SK-N-SH (cell line): ENCODE data around the gene SOBP. TPM values are rescaled to one million over a fixed set of nuclear protein-coding genes. Genes with fewer than 3 reads are reported as not detected.

Source experiments
- CTCF ChIA-PET: fragments of 300-600, 350-600 bp; formaldehyde crosslinking; extraction: SDS; loops from one replicate; lab custom pipeline; 2021; lab: Yijun Ruan, JAX
- POLR2A ChIA-PET: fragments of 350-600 bp; sonication (Branson Sonifier 250); formaldehyde crosslinking; extraction: SDS; loops from one replicate; lab custom pipeline; 2020; ENCODE audit warnings: antibody characterized with exemption, inconsistent platforms; lab: Yijun Ruan, JAX
- DNase-seq: peaks from one replicate; pipeline ENCODE4 v3.0.0; 2012
- H2AFZ ChIP-seq: fragments of 200-600 bp; sonication (generic); 2 replicates; pipeline ENCODE4 v1.8.1; 2016; ENCODE audit warnings: antibody characterized with exemption, mild to moderate bottlenecking, low read depth
- H3F3A ChIP-seq: fragments of 200-600 bp; sonication (generic); replicated peaks from 2 replicates; pipeline ENCODE3; 2016; ENCODE audit warnings: antibody characterized with exemption, mild to moderate bottlenecking; ENCODE audit not compliant: insufficient read depth
- H3K27ac ChIP-seq, 2 experiments: fragments of 200-500 bp in 1 of 2; fragments of 200-600 bp in 1 of 2; sonication (Bioruptor generic) in 1 of 2; sonication (generic), shearing (Covaris generic) in 1 of 2; 2 replicates each; pipeline versions ENCODE4 v1.5.1 to v1.6.1; 2014 to 2016; ENCODE audit warnings: low read depth in 2 of 2, inconsistent platforms in 1 of 2, low read length in 1 of 2, mild to moderate bottlenecking in 1 of 2, mixed read lengths in 1 of 2
- H3K27me3 ChIP-seq: fragments of 200-600 bp; sonication (generic), shearing (Covaris generic); 2 replicates; pipeline ENCODE4 v1.6.1; 2016; ENCODE audit warnings: mixed run types; ENCODE audit not compliant: insufficient read depth
- H3K36me3 ChIP-seq, 2 experiments: fragments of 200-500 bp in 1 of 2; fragments of 200-600 bp in 1 of 2; sonication (Bioruptor generic) in 1 of 2; sonication (generic) in 1 of 2; replicated peaks in 1 of 2; 2 replicates each; pipeline versions ENCODE3 to v1.5.1; 2014 to 2016; ENCODE audit warnings: low read length in 1 of 2, mild to moderate bottlenecking in 1 of 2; ENCODE audit not compliant: insufficient read depth in 2 of 2, control insufficient read depth in 1 of 2
- H3K4me1 ChIP-seq, 2 experiments: fragments of 200-500 bp in 1 of 2; fragments of 200-600 bp in 1 of 2; sonication (Bioruptor generic) in 1 of 2; sonication (generic), shearing (Covaris generic) in 1 of 2; 2 replicates each; pipeline versions ENCODE4 v1.5.1 to v1.6.1; 2014 to 2016; ENCODE audit warnings: low read depth in 1 of 2, low read length in 1 of 2, mixed run types in 1 of 2; ENCODE audit not compliant: insufficient read depth in 2 of 2, control insufficient read depth in 1 of 2
- H3K4me2 ChIP-seq: fragments of 200-600 bp; sonication (generic), shearing (Covaris generic); 2 replicates; pipeline ENCODE4 v1.6.1; 2017; ENCODE audit warnings: mixed run types
- H3K4me3 ChIP-seq, 2 experiments: fragments of 200-500 bp in 1 of 2; fragments of 200-600 bp in 1 of 2; sonication (Bioruptor generic) in 1 of 2; sonication (generic), shearing (Covaris generic) in 1 of 2; 2 replicates each; pipeline versions ENCODE4 v1.5.1 to v1.8.1; 2014 to 2016; ENCODE audit warnings: low read depth in 2 of 2, inconsistent platforms in 1 of 2, low read length in 1 of 2, mild to moderate bottlenecking in 1 of 2, mixed read lengths in 1 of 2, moderate library complexity in 1 of 2
- H3K79me2 ChIP-seq: fragments of 200-600 bp; sonication (generic); 2 replicates; pipeline ENCODE4 v1.8.1; 2017; ENCODE audit warnings: mild to moderate bottlenecking; ENCODE audit not compliant: insufficient read depth
- H3K9ac ChIP-seq: fragments of 200-600 bp; sonication (generic); 2 replicates; pipeline ENCODE4 v1.6.1; 2017; ENCODE audit warnings: mixed run types
- H3K9me2 ChIP-seq: fragments of 200-600 bp; sonication (generic); 2 replicates; pipeline ENCODE4 v1.6.1; 2017; ENCODE audit warnings: mixed run types
- H3K9me3 ChIP-seq: fragments of 200-600 bp; sonication (generic); 2 replicates; pipeline ENCODE4 v1.6.1; 2017; ENCODE audit warnings: mixed run types, mild to moderate bottlenecking, moderate library complexity
- H4K20me1 ChIP-seq: fragments of 200-600 bp; sonication (generic); 2 replicates; pipeline ENCODE4 v1.6.1; 2017; ENCODE audit warnings: mild to moderate bottlenecking, mixed run types; ENCODE audit not compliant: insufficient read depth
- EP300 ChIP-seq, 2 experiments: IDR thresholded peaks; 2 replicates each; pipeline versions ENCODE4 v1.4.0 to v1.6.1; 2012; ENCODE audit warnings: borderline replicate concordance in 1 of 2, low read depth in 1 of 2, low read length in 1 of 2
- FOSL2 ChIP-seq: IDR thresholded peaks from 2 replicates; pipeline ENCODE4 v1.4.0; 2012; ENCODE audit warnings: low read depth, mild to moderate bottlenecking, moderate library complexity, borderline replicate concordance
- GABPA ChIP-seq: IDR thresholded peaks from 2 replicates; pipeline ENCODE4 v1.4.0; 2012; ENCODE audit warnings: low read depth, mild to moderate bottlenecking
- GATA2 ChIP-seq: sonication (generic); formaldehyde crosslinking; IDR thresholded peaks from 2 replicates; pipeline ENCODE4 v1.5.0; 2020; ENCODE audit warnings: mild to moderate bottlenecking, missing genetic modification reagents
- JUND ChIP-seq: IDR thresholded peaks from 2 replicates; pipeline ENCODE4 v1.4.0; 2012
- MXI1 ChIP-seq: IDR thresholded peaks from 2 replicates; pipeline ENCODE4 v1.6.1; 2012; ENCODE audit warnings: mild to moderate bottlenecking, low read depth, low read length, improper control_type of control experiment
- NFIC ChIP-seq: IDR thresholded peaks from 2 replicates; pipeline ENCODE4 v1.4.0; 2012; ENCODE audit warnings: borderline replicate concordance
- NRF1 ChIP-seq: IDR thresholded peaks from 2 replicates; pipeline ENCODE4 v1.6.1; 2012; ENCODE audit warnings: low read depth, mild to moderate bottlenecking, low read length
- PBX3 ChIP-seq: IDR thresholded peaks from 2 replicates; pipeline ENCODE4; 2012
- RAD21 ChIP-seq: IDR thresholded peaks from 2 replicates; pipeline ENCODE4 v1.6.1; 2012; ENCODE audit warnings: mild to moderate bottlenecking, low read length
- RCOR1 ChIP-seq: fragments of 150-350 bp; IDR thresholded peaks from 2 replicates; pipeline ENCODE4 v1.6.1; 2017; ENCODE audit warnings: antibody characterized with exemption, low read length
- TAF1 ChIP-seq: IDR thresholded peaks from 2 replicates; pipeline ENCODE4 v1.6.1; 2012; ENCODE audit warnings: low read depth, mild to moderate bottlenecking, low read length, moderate library complexity, borderline replicate concordance
- TEAD4 ChIP-seq: IDR thresholded peaks from 2 replicates; pipeline ENCODE4 v1.4.0; 2012; ENCODE audit warnings: mild to moderate bottlenecking, borderline replicate concordance; ENCODE audit not compliant: insufficient read depth
- USF1 ChIP-seq: IDR thresholded peaks from 2 replicates; pipeline ENCODE4 v1.4.0; 2012; ENCODE audit warnings: low read depth, borderline replicate concordance
- USF2 ChIP-seq: fragments of 150-350 bp; IDR thresholded peaks from 2 replicates; pipeline ENCODE4 v1.6.1; 2017; ENCODE audit warnings: antibody characterized with exemption, low read length, low read depth, borderline replicate concordance
- YY1 ChIP-seq: IDR thresholded peaks from 2 replicates; pipeline ENCODE4 v1.4.0; 2012; ENCODE audit warnings: low read depth, mild to moderate bottlenecking
- polyA plus RNA-seq, 3 experiments: library from polyadenylated mRNA; depleted of rRNA; stranded (reverse); fragments of >200 nt; gene quantifications; 2 replicates each; pipeline ENCODE4 v1.2.3, GENCODE V29; 2012
- TF ChIP-seq, protein P1 (sequence below): IDR thresholded peaks from 2 replicates; pipeline ENCODE4 v1.4.0; 2012; ENCODE audit warnings: low read depth, borderline replicate concordance

The SOBP gene
- polyA plus RNA-seq, 1 of the 3 experiments (the other 2 are of a cell fraction): 0.61 TPM

DNA sequence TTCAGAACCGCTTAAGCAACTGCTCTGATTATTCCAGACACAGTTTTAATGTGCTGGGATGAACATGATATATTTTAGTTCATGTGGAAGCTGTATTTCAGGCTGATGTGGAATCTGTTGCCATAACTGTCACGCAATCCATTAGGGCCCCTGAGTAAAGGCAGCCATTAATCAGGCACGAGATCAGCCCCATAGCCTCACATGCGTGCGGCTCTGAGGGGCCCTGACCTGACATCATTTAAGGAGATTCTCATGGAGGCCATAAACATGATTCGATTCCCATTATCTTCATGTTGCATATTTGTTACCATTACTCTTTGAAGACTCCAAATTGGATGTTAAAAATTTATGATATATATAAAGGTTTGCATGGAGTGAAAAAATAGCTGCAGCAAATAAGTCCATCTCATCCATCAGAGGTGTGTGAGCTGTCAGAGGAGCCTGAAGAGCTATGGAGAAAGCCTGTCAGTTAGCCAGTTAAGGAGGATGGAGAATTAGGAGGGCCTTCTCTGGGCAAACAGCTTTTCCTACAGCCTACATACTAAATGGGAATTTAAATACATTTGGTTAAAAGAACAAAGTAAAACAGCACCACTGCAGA is 89.6 kb downstream of the SOBP start (continued):
- TF ChIP-seq, protein P1, sequence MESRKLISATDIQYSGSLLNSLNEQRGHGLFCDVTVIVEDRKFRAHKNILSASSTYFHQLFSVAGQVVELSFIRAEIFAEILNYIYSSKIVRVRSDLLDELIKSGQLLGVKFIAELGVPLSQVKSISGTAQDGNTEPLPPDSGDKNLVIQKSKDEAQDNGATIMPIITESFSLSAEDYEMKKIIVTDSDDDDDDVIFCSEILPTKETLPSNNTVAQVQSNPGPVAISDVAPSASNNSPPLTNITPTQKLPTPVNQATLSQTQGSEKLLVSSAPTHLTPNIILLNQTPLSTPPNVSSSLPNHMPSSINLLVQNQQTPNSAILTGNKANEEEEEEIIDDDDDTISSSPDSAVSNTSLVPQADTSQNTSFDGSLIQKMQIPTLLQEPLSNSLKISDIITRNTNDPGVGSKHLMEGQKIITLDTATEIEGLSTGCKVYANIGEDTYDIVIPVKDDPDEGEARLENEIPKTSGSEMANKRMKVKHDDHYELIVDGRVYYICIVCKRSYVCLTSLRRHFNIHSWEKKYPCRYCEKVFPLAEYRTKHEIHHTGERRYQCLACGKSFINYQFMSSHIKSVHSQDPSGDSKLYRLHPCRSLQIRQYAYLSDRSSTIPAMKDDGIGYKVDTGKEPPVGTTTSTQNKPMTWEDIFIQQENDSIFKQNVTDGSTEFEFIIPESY: no peak
- TF ChIP-seq USF1 (no peak), RAD21 (no peak), TEAD4 (no peak), JUND (no peak)

- no peaks in the 10 kb centered on the region for H3F3A ChIP-seq
- H2AFZ ChIP-seq: no peak overlapping the region
- no peaks in the 10 kb centered on the region for H3K36me3 ChIP-seq
- no peaks in the 10 kb centered on the region for H3K27me3 ChIP-seq
- H3K4me1 ChIP-seq: peaks cover 0 to 33% of the 10 kb centered on the region in 2 experiments; a peak in 2 of 4 replicates
- no peak overlapping the region for H3K9ac ChIP-seq
- no peak overlapping the region for H3K27ac ChIP-seq
- no peaks in the 10 kb centered on the region for H3K9me2 ChIP-seq
- H3K4me2 ChIP-seq: no peak overlapping the region
- POLR2A ChIA-PET: no interaction called here
- CTCF ChIA-PET: interaction anchor here (1.2 to 1.8 kb wide), 3 partner anchors 10 to 92 kb away, joined by 3 to 5 read pairs (median 3); no protein-coding TSS in a partner anchor
- DNase-seq: no peak
- no peaks in the 10 kb centered on the region for H3K9me3 ChIP-seq
- no peaks in the 10 kb centered on the region for H4K20me1 ChIP-seq
- no peaks in the 10 kb centered on the region for H3K79me2 ChIP-seq
- H3K4me3 ChIP-seq: no peak overlapping the region
- TF ChIP-seq RCOR1 (no peak), PBX3 (no peak), EP300 (IDR thresholded peaks at IDR 0.05; ENCODE audit: borderline replicate concordance in 1 of 2, low read depth in 1 of 2, low read length in 1 of 2) (no peak), GABPA (no peak), USF2 (no peak), NFIC (no peak), NRF1 (no peak), GATA2 (no peak), MXI1 (no peak), FOSL2 (no peak), TAF1 (no peak), YY1 (no peak), USF1 (no peak)
- TF ChIP-seq, protein P1: no peak
- TF ChIP-seq, all 33 proteins: peak for 0
Observed at GRCh38 chr6:107582086-107582485, 92.2 kb downstream of the SOBP start.
